ENCODE measurements around the gene API5.

Gene API5

DNA sequence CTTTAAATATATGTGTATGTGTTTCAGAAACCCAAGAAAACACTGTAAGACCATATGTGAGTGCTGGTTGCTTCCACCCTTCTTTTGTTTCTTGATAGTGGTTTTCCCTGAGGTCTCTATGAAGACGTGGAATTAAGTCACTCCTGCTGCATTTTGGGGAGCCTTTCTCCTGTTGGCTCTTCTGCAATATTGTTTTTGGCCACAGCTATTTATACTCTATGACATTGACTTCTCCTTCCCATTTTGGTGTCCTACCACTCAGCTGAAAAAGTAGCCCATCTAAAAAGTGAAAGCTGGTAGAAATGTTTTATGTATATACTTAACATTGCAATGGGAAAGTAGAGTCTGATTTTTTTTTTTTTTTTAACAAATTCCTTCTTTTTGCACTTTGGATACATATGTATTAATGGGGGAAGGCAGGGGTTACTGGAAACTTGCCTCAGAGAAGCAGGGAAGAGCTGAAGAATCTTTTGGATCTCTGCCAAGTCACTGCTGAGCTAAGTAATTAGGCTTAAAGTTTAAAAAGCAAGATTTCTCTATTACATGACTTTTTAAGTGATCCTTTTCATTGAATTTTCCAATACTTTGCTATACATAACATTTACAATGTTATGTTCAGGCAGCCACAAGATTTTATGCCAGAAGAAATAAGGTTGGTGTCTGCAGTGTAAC is 48.7 kb downstream of the API5 start:
- DNase-seq = no peak

DNA sequence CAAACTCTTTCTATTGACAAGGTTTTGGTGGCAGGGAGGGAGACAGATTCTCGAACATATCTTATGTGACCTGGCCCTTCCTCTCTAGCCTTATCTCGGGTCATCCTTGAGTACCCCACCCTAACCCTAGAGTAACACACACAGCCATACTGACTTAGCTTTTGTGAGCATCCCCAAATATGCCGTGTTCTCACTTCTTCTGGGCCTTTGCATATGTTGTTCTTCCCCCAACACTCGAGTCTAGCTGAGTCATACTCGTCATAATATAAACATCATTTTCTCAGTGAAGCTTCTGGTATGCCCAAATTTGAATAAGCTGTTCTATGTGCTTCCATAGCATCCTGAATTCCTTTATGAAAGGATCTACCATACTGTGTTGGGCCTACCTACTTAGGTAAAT is 54.9 kb downstream of the API5 start:
- no peak for DNase-seq

DNA sequence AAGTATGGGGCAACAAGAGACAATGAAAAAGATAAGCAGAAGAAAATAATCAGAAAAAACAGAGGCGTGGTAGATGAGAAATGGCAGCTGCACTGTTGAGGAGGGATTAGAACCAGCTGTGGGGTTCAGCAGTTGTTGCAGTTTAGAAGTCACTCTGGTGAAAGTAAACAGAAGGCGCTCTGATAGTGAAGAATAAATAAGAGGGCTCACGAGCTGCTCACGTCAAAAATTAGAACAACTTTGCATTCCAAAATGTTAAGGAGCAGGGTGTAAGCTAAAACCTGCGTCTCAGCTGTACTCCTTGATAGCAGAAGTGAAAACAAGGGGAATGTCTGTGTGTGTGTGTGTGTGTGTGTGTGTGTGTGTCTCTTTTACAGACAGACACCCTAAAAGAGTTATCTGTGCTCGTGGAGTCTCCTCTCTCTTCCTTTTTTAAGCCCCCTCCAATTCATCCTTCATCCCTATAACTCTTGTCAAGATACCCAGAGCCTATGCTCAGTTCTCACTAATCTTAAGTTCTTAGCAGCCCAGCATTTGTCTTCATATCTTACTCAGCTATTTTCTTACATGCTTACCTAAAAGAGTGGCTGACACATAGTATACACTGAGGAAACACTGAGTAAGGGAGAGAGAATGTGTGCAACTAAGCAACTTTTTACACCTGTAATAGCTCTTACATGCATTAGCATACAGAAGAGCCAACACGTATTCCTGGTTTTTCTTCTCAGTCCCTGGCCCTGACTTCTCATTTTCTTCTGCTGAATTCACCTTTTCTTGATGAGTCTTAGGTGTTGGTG is 55.8 kb downstream of the API5 start:
- DNase-seq = no peak

DNA sequence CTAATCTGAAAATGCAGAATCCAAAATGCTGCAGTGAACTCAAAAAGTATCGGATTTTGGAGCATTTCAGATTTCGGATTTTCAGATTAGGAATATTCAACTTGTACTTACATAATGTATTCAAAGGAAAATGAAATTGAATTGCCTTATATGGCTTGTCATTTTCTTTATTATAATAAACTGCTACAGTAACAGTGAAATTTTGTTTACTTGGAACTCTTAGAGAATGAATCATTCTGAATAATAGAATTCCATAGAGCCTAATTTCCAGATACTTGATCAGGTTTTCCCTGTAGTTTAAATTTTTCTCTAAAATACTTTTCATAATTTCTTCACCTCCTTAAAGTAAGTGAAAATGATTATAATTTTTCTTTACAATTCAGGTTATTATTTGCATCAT is 64.3 kb downstream of the API5 start:
- DNase-seq = no peak

DNA sequence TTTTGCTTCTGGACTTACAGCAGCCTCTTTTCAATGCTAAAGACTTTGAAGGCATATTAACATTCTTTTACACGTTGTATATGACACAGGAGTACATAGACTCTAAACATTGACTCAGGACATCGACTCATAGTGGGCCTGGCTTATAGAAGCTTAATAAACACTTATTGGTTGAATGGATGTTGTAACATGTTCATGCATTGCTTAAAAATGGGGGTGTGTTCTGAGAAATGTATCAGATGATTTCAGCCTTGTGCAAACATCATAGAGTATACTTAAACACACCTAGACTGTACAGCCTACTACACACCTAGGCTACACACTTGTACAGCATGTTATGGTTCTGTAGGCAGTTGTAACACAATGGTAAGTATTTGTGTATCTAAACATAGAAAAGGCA is 64.8 kb downstream of the API5 start:
- no peak for DNase-seq

DNA sequence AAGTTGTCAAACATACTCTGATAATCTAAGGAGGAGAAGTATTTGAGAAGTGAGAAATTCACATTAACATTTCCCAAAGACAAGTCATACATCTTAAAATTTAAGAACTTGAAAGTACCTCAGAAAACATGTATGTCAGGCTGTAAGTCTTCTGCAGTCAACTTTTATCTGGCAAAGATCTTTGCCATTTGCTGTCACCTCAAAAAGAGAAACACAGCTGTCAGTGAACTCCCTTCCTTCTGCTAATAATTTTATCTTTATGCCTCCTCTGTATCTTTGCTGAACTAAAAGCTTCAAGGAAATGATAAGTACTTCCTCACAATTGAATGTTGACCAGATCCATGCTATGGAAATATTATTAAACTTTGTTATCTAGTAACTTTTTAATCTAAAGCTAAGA is 65.6 kb downstream of the API5 start:
- DNase-seq = no peak

DNA sequence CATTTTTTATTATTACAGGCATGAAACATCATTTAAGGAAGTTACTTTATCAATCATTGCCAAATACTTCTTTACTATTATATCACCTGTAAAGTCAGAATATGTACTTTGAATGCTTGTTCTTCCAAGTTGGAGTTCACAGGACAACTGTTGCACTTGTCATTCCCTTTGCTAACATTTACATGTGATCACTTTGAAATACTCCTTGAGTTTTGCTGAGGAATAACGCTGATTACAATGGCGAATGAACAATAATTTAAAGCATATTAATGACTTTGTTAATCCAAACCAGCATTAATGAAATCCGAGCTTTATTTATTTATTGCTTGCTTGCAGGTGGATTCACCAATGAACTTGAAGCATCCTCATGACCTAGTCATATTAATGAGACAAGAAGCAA is 67.1 kb downstream of the API5 start:
- no peak for DNase-seq

DNA sequence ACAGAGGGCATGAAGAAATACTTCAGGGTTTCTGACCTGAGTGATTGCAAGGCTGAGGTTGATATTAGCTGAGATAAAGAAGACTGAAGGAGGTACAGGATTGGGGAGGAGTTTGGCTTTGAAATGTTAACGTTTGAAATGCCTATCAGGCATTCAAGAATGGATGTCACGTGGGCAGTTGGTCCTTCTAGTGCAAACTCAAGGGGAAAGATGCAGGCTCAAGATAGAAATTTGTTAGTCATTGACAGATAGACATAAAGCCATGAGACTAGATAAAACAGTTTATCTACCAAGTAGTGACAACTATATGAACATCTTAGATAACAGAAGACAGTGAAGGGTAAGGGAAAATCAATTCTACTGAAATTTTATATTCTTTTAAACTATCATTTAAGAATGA is 70.0 kb downstream of the API5 start:
- no peak for DNase-seq

DNA sequence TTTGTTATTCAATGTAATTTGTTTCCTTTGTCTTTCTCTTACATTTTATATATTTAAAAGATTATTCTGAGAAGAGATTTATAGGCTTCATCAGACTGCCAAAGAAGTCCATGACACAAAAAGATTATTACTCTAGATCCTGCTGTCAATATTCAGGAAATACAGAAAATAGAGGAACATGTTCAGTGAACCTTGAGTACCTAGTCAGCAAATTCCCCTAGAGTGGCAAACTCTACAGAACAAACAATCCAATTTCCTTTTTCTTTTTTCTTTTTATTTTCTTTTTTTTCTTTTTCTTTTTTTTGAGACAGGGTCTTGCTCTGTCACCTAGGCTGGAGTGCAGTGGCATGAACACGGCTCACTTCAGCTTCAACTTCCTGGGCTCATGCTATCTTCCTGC is 70.8 kb downstream of the API5 start:
- no peak for DNase-seq

DNA sequence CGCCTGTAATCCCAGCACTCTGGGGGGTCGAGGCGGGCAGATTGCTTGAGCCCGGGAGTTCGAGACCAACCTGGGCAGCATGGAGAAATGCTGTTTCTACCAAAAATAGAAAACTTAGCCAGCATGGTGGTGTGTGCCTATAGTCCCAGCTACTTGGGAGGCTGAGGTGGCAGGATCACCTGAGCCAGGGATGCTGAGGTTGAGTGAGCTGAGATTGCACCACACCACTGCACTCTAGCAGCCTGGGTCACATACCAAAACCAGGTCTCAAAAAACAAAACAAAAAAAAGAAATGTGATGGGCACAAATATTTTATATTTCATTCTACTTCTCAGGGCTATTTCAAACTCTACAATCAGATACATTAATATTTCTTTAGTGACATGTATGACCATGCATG is 72.6 kb downstream of the API5 start:
- no peak for DNase-seq

DNA sequence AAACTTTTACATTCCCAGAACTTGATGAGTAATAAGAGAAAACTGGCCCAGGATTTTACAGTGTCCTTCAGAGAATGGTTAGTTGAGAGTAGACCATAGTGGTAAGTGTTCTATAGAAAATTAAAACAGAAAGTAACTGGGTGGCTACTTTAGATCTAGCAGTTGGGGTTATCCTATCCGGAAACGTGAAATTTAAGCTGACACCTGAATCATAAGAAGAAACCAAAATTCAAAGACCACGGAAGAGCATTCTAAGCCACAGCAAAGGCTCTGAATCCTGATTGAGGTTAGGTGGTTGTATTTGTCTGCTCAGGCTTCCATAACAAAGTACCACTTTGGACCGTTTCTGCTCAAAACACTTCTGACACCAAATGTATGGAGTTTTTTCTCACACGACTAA is 80.9 kb downstream of the API5 start:
- no peak for DNase-seq

DNA sequence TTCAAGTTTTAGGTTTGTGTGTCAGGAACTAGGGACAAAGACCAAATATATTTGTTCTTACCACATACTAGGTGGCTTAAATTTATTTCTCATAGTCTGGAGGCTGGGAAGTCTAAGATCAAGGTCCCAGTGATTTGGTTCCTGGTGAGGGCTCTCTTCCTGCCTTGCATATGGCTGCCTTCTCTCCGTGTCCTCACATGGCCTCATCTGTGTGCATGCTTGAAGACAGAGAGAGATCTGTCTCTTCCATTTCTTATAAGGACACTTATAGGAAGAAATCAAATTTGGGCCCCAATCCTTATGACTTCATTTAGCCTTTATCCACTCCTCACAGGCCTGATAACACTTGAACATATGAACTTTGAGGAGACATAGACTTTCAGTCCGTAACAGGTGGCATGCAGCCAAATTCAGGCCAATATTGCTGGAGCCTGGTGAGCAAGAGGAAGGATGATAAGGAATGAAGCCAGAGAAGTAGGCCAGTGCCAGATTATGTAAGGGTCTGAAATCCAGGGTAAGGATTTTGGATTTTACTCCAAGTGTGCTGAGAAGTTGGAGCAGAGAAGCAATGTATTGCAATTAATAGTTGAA is 82.1 kb downstream of the API5 start:
- no peak for DNase-seq
